ENCODE measurements around the gene TFRC.

DNA sequence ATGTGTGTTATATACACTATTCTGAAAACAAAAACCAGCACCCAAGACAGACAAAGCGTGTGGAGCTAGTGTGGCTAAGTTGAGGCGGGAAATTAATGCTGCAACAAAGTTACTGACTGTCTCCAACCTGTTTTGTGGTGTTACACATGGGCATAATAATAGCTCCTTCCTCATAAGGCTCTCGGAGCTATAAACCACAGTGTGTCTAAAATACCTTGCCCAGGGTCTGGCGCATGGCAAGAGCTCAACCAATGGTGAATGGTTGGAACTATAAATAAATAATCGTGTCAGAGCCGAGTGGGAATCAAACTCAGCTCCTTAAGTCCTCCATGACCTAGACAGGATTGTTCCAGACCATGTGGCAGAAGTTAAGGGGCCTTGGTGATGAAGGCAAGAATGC lies 35.9 kb upstream of the TFRC start:
- TF ChIP-seq CTCF (conservative IDR thresholded peaks at IDR 0.05; ENCODE audit: low read length) (no peak), EZH2phosphoT487 (IDR thresholded peaks at IDR 0.05; ENCODE audit: borderline replicate concordance) (no peak)
